Testis (tissue), 3 donors: ENCODE data around the gene SLC25A1. TPM values are rescaled to one million over a fixed set of nuclear protein-coding genes. Genes with fewer than 3 reads are reported as not detected.

ENCODE experiments used
- DNase-seq: peaks from one replicate; pipeline ENCODE4 v3.0.0-alpha.2; 2019
- H3K27ac ChIP-seq, 2 donors: fragments of 200-600 bp; sonication (generic); one replicate each; pipeline ENCODE4 v1.5.1; 2019
- H3K27me3 ChIP-seq: fragments of 200-600 bp; sonication (generic); one replicate; pipeline ENCODE4 v1.5.1; 2019
- H3K36me3 ChIP-seq: fragments of 200-600 bp; sonication (generic); one replicate; pipeline ENCODE4 v1.5.1; 2017; ENCODE audit warnings: low read depth; ENCODE audit errors: missing control alignments
- H3K4me1 ChIP-seq: fragments of 200-600 bp; sonication (generic); one replicate; pipeline ENCODE4 v1.5.1; 2019
- H3K4me3 ChIP-seq, 2 donors: fragments of 200-600 bp; sonication (generic); one replicate each; pipeline ENCODE4 v1.5.1; 2017 to 2019
- H3K9me3 ChIP-seq: fragments of 200-600 bp; sonication (generic); one replicate; pipeline ENCODE4 v1.5.1; 2017
- CTCF ChIP-seq, 3 experiments: fragments of 450-650 bp in 2 of 3; fragments of 200-600 bp in 1 of 3; sonication (generic) in 1 of 3; IDR thresholded peaks; one replicate each; pipeline ENCODE4 v1.5.1; 2016 to 2019; ENCODE audit warnings: antibody characterized with exemption in 3 of 3, mild to moderate bottlenecking in 2 of 3, moderate library complexity in 1 of 3
- POLR2A ChIP-seq: fragments of 450-650 bp; IDR thresholded peaks from one replicate; pipeline ENCODE4 v1.6.1; 2017; ENCODE audit warnings: antibody characterized with exemption, mild to moderate bottlenecking, moderate library complexity
- WGBS, 2 donors: methylation state at CpG; one replicate each; pipeline ENCODE4 v1.1.5; 2018; 5-methylcytosine and 5-hydroxymethylcytosine counted together
- intact Hi-C: fragments of 100-400 bp; cut with DNase I; formaldehyde crosslinking; loops from one replicate; pipeline ENCODE4 v1.15.1; 2023; ENCODE audit warnings: low total_unique reads
- polyA plus RNA-seq: library from polyadenylated mRNA; stranded (reverse); fragments of 350-450 nt; fragmentation: Illumina TruSeq; extraction: RNeasy Lipid Tissue Mini Kit (QIAGEN cat#74804); gene quantifications from one replicate; pipeline ENCODE4 v1.2.3, GENCODE V29; 2014; ENCODE audit warnings: low read depth, low replicate concordance; ENCODE audit not compliant: insufficient read depth
- total RNA-seq, 2 donors: library from RNA; depleted of rRNA; stranded (reverse); fragments of >200 nt; gene quantifications; one replicate each; pipeline ENCODE4 v1.2.3, GENCODE V29; 2016

Gene SLC25A1
- total and polyA plus RNA-seq, 3 donors from 2014 or later, result 56.0 to 64.9 (median 61.7) TPM

GRCh38 chr22:19138217-19139000 lies 40.1 kb downstream of the SLC25A1 start:
- H3K9me3 ChIP-seq, result no peaks in the 10 kb centered on the region
- no peaks in the 10 kb centered on the region for H3K36me3 ChIP-seq
- H3K27ac ChIP-seq, result no peak overlapping the region
- intact Hi-C loops, result loop anchor here (10.0 kb wide), 1 partner anchor 496 kb away; no protein-coding TSS in a partner anchor
- WGBS, 2 donors, result 85 to 89% methylated on average over 7 to 15 of the region's 15 CpGs
- H3K4me1 ChIP-seq, result peaks cover 2% of the 10 kb centered on the region
- no peaks in the 10 kb centered on the region for H3K27me3 ChIP-seq
- TF ChIP-seq POLR2A (no peak), CTCF (IDR thresholded peaks at IDR 0.05) (no peak)
- no peak for DNase-seq
- H3K4me3 ChIP-seq, result no peak overlapping the region

DNA sequence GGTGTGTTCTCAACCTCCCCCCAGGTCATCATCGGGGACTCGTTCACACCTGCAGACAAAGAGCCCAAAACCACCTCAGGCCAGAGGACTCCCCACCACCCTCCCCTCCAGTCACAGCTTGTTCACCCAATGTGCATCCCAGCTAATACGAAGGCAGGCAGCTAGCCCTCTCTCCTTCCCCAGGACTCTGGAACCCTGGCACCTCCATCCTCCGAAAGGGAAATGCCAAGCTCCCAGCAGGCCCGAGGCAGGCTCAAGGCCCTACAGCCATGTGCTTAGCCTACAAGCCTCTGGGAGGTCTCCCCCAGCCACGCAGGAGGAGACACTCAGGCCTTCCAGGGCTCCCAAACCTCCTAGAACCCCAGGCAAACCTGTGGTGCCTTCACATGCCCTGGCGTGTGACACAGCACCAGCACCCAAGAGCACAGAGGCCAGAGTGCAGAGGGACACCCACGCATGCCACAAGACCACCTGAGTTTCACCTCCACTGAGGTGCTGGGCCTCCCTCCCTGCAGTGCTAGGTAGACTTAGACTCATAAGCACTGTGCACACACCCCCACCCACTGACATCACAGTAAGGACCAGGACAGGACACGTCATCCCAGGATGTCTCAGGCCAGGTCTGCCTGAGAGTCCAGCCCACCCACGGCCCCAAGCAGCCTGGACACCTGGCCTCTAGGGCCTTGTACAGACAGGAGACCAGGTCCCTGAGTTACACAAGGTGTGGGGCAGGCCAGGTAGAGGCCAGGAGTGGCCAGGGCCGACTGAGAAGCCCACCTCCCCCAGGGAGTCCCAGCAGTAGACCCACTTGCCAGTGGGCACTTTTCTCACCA lies 40.9 kb downstream of the SLC25A1 start:
- Histone ChIP-seq H3K27ac (no peak overlapping the region), H3K4me1 (no peaks in the 10 kb centered on the region), H3K36me3 (no peaks in the 10 kb centered on the region), H3K27me3 (no peaks in the 10 kb centered on the region), H3K4me3 (no peak overlapping the region), H3K9me3 (no peaks in the 10 kb centered on the region)
- 93 to 94% methylated on average over 5 to 11 of the region's 11 CpGs for WGBS, 2 donors
- intact Hi-C loops, result loop anchor here (10.0 kb wide), 1 partner anchor 497 kb away; no protein-coding TSS in a partner anchor
- DNase-seq, result no peak
- TF ChIP-seq POLR2A (no peak), CTCF (IDR thresholded peaks at IDR 0.05) (no peak)

- Histone ChIP-seq H3K4me3 (no peak overlapping the region), H3K9me3 (no peaks in the 10 kb centered on the region), H3K27me3 (no peaks in the 10 kb centered on the region), H3K36me3 (no peaks in the 10 kb centered on the region), H3K27ac (no peak overlapping the region), H3K4me1 (no peaks in the 10 kb centered on the region)
- intact Hi-C loops, result loop anchor here (10.0 kb wide), 1 partner anchor 498 kb away; no protein-coding TSS in a partner anchor
- TF ChIP-seq POLR2A (no peak), CTCF (IDR thresholded peaks at IDR 0.05) (no peak)
- no peak for DNase-seq
- 91 to 95% methylated on average over 4 to 10 of the region's 10 CpGs for WGBS, 2 donors
These were observed 41.6 kb downstream of the SLC25A1 start for GRCh38 chr22:19136915-19137314.

- Histone ChIP-seq H3K4me1 (peaks cover 3% of the 10 kb centered on the region), H3K27me3 (no peaks in the 10 kb centered on the region), H3K9me3 (no peaks in the 10 kb centered on the region), H3K36me3 (no peaks in the 10 kb centered on the region), H3K4me3 (no peak overlapping the region), H3K27ac (no peak overlapping the region)
- intact Hi-C loops, result loop anchor here (10.0 kb wide), 1 partner anchor 500 kb away; no protein-coding TSS in a partner anchor
- no peak for DNase-seq
- WGBS, 2 donors, result 91 to 99% methylated on average over 17 to 18 of the region's 18 CpGs
- no peak for TF ChIP-seq CTCF (IDR thresholded peaks at IDR 0.05)
- TF ChIP-seq POLR2A, result no peak
These were observed 43.7 kb downstream of the SLC25A1 start for GRCh38 chr22:19134874-19135273.
